H1 (cell line): ENCODE results near the gene STEAP4. TPM values are rescaled to one million over a fixed set of nuclear protein-coding genes. Genes with fewer than 3 reads are reported as not detected.

Experiments
- CTCF ChIA-PET: fragments of 300-600 bp; sonication (Branson Sonifier 250); formaldehyde crosslinking; loops from one replicate; lab custom pipeline; 2021; ENCODE audit not compliant: partially characterized antibody; lab: Charles Lee
- POLR2A ChIA-PET: fragments of 300-600 bp; sonication (Branson Sonifier 250); formaldehyde crosslinking; loops from one replicate; lab custom pipeline; 2021; ENCODE audit warnings: inconsistent platforms; ENCODE audit not compliant: partially characterized antibody; lab: Charles Lee
- DNase-seq, 2 experiments: peaks; one replicate each; pipeline versions ENCODE4 v3.0.0 to v3.0.0-alpha.2; 2010 to 2022; ENCODE audit warnings: low spot score in 2 of 2, low read depth in 1 of 2, mixed read lengths in 1 of 2
- FAIRE-seq: peaks from 2 replicates; lab custom pipeline; 2011; peaks lifted over from hg19 to GRCh38; lab: Jason Lieb, UNC
- H2AFZ ChIP-seq: 2 replicates; pipeline ENCODE4 v1.8.1; 2012; ENCODE audit warnings: low read length, inconsistent platforms
- H2AK5ac ChIP-seq: 2 replicates; pipeline ENCODE4 v1.6.1; 2013; ENCODE audit warnings: low read depth, low read length
- H2BK120ac ChIP-seq: replicated peaks from 2 replicates; pipeline ENCODE3; 2013; ENCODE audit warnings: low read depth, low read length, inconsistent platforms
- H2BK12ac ChIP-seq: 2 replicates; pipeline ENCODE4 v1.6.1; 2013; ENCODE audit warnings: low read depth, low read length
- H2BK15ac ChIP-seq: 2 replicates; pipeline ENCODE4 v1.6.1; 2013; ENCODE audit warnings: low read length
- H2BK20ac ChIP-seq: 2 replicates; pipeline ENCODE4 v1.6.1; 2013; ENCODE audit warnings: low read length
- H2BK5ac ChIP-seq: 2 replicates; pipeline ENCODE4 v1.6.1; 2013; ENCODE audit warnings: low read depth, low read length
- H3K14ac ChIP-seq: 2 replicates; pipeline ENCODE4 v1.6.1; 2013; ENCODE audit warnings: inconsistent platforms; ENCODE audit not compliant: insufficient read length
- H3K18ac ChIP-seq: 2 replicates; pipeline ENCODE4 v1.6.1; 2013; ENCODE audit warnings: low read length; ENCODE audit errors: extremely low read depth
- H3K23ac ChIP-seq: 2 replicates; pipeline ENCODE4 v1.6.1; 2013; ENCODE audit warnings: inconsistent platforms; ENCODE audit not compliant: insufficient read length
- H3K23me2 ChIP-seq: 2 replicates; pipeline ENCODE4 v1.6.1; 2013; ENCODE audit warnings: low read depth, low read length
- H3K27ac ChIP-seq: 2 replicates; pipeline ENCODE4 v1.6.1; 2011; ENCODE audit warnings: low read depth, low read length, inconsistent platforms
- H3K27me3 ChIP-seq, 4 experiments: replicated peaks in 1 of 4; 1 replicate in 1 of 4; 2 replicates in 3 of 4; pipeline versions ENCODE4 v1.6.1 to v1.8.1; 2011 to 2013; ENCODE audit warnings: low read length in 3 of 4, mild to moderate bottlenecking in 3 of 4, inconsistent platforms in 2 of 4, mixed read lengths in 2 of 4, moderate library complexity in 1 of 4; ENCODE audit not compliant: control insufficient read depth in 3 of 4, insufficient read depth in 3 of 4; ENCODE audit errors: extremely low read depth in 1 of 4
- H3K36me3 ChIP-seq, 4 experiments: 2 replicates each; pipeline versions ENCODE4 v1.6.1 to v1.8.1; 2011 to 2013; ENCODE audit warnings: mild to moderate bottlenecking in 4 of 4, low read length in 3 of 4, moderate library complexity in 2 of 4, control low read depth in 1 of 4, inconsistent platforms in 1 of 4; ENCODE audit not compliant: insufficient read depth in 4 of 4, control insufficient read depth in 2 of 4
- H3K4ac ChIP-seq: replicated peaks from 2 replicates; pipeline ENCODE3; 2013; ENCODE audit warnings: low read length, low read depth, mixed read lengths, inconsistent platforms; ENCODE audit not compliant: insufficient read length
- H3K4me1 ChIP-seq, 4 experiments: replicated peaks in 1 of 4; 1 replicate in 1 of 4; 2 replicates in 3 of 4; pipeline versions ENCODE4 v1.6.1 to v1.8.1; 2011 to 2013; ENCODE audit warnings: low read length in 3 of 4, inconsistent platforms in 2 of 4, mixed read lengths in 1 of 4; ENCODE audit not compliant: insufficient read depth in 4 of 4, control insufficient read depth in 3 of 4
- H3K4me2 ChIP-seq, 2 experiments: 2 replicates each; pipeline versions ENCODE4 v1.6.1 to v1.8.1; 2011 to 2013; ENCODE audit warnings: low read depth in 2 of 2, low read length in 2 of 2, control low read depth in 1 of 2, inconsistent platforms in 1 of 2, mild to moderate bottlenecking in 1 of 2; ENCODE audit not compliant: insufficient read depth in 1 of 2
- H3K4me3 ChIP-seq, 4 experiments: fragments of 200-600, 300-600 bp in 1 of 4; sonication (generic), shearing (Covaris generic), sonication (Bioruptor Twin) in 1 of 4; 2 replicates each; pipeline versions ENCODE4 v1.5.1 to v1.8.1; 2011 to 2016; ENCODE audit warnings: low read length in 4 of 4, low read depth in 3 of 4, control low read depth in 2 of 4, inconsistent platforms in 2 of 4, mild to moderate bottlenecking in 2 of 4, mixed read lengths in 1 of 4, moderate library complexity in 1 of 4; ENCODE audit not compliant: insufficient read depth in 2 of 4; ENCODE audit errors: extremely low read depth in 1 of 4
- H3K56ac ChIP-seq: replicated peaks from 2 replicates; pipeline ENCODE3; 2013; ENCODE audit warnings: low read depth, mild to moderate bottlenecking, mixed read lengths, low read length, inconsistent platforms; ENCODE audit not compliant: insufficient read length
- H3K79me1 ChIP-seq: 2 replicates; pipeline ENCODE4 v1.6.1; 2013; ENCODE audit warnings: low read depth, low read length, control low read depth
- H3K79me2 ChIP-seq, 2 experiments: 2 replicates each; pipeline versions ENCODE4 v1.6.1 to v1.8.1; 2012 to 2013; ENCODE audit warnings: low read length in 2 of 2, mild to moderate bottlenecking in 2 of 2, inconsistent platforms in 1 of 2; ENCODE audit not compliant: insufficient read depth in 2 of 2, control insufficient read depth in 1 of 2
- H3K9ac ChIP-seq, 4 experiments: replicated peaks in 1 of 4; 1 replicate in 1 of 4; 2 replicates in 3 of 4; pipeline versions ENCODE4 v1.6.1 to v1.8.1; 2011 to 2013; ENCODE audit warnings: low read depth in 3 of 4, low read length in 3 of 4, control low read depth in 2 of 4, mild to moderate bottlenecking in 2 of 4, moderate library complexity in 2 of 4, inconsistent platforms in 1 of 4; ENCODE audit errors: extremely low read depth in 1 of 4
- H3K9me3 ChIP-seq, 2 experiments: 2 replicates each; pipeline versions ENCODE4 v1.6.1 to v1.8.1; 2012 to 2013; ENCODE audit warnings: mild to moderate bottlenecking in 2 of 2, moderate library complexity in 2 of 2, control low read depth in 1 of 2, inconsistent platforms in 1 of 2, low read depth in 1 of 2, low read length in 1 of 2, mixed read lengths in 1 of 2; ENCODE audit not compliant: insufficient read depth in 2 of 2
- H4K20me1 ChIP-seq, 2 experiments: replicated peaks in 1 of 2; 2 replicates each; pipeline versions ENCODE3 to v1.8.1; 2011 to 2013; ENCODE audit warnings: inconsistent platforms in 2 of 2, low read length in 2 of 2, mild to moderate bottlenecking in 1 of 2; ENCODE audit not compliant: insufficient read depth in 2 of 2, control insufficient read depth in 1 of 2
- H4K5ac ChIP-seq: 2 replicates; pipeline ENCODE4 v1.6.1; 2013; ENCODE audit warnings: low read length, low read depth, mixed read lengths, inconsistent platforms; ENCODE audit not compliant: insufficient read length
- H4K8ac ChIP-seq: 2 replicates; pipeline ENCODE4 v1.8.0; 2013; ENCODE audit warnings: mild to moderate bottlenecking, moderate library complexity, low read length, inconsistent platforms; ENCODE audit not compliant: insufficient read depth; ENCODE audit errors: extremely low read depth
- H4K91ac ChIP-seq: replicated peaks from 2 replicates; pipeline ENCODE3; 2013; ENCODE audit warnings: low read length, mixed read lengths, inconsistent platforms; ENCODE audit not compliant: insufficient read length
- CEBPB ChIP-seq: IDR thresholded peaks from 2 replicates; pipeline ENCODE4 v1.6.1; 2012; ENCODE audit warnings: low read depth, low read length
- USF2 ChIP-seq: IDR thresholded peaks from 2 replicates; pipeline ENCODE4 v1.6.1; 2011; ENCODE audit warnings: low read length, improper control_type of control experiment
- YY1 ChIP-seq: IDR thresholded peaks from 2 replicates; pipeline ENCODE4 v1.6.1; 2011; ENCODE audit warnings: low read depth, mild to moderate bottlenecking, low read length
- ZNF274 ChIP-seq: IDR thresholded peaks from 2 replicates; pipeline ENCODE4 v1.7.0; 2012; ENCODE audit warnings: low read length, borderline replicate concordance; ENCODE audit errors: extremely low read depth
- WGBS, 2 experiments: shearing (Covaris generic) in 1 of 2; methylation state at CpG; one replicate each; pipeline versions ENCODE4 v1.1.6 to v1.1.7; 2013 to 2015; ENCODE audit warnings: low lambda C conversion rate in 2 of 2, mixed read lengths in 2 of 2, inconsistent platforms in 1 of 2, low coverage in 1 of 2, missing lambda C conversion rate in 1 of 2; ENCODE audit not compliant: insufficient replicate concordance in 2 of 2, insufficient coverage in 1 of 2, insufficient read length in 1 of 2; ENCODE audit errors: extremely low coverage in 1 of 2, missing lambda C conversion rate in 1 of 2; 5-methylcytosine and 5-hydroxymethylcytosine counted together
- polyA plus RNA-seq, 7 experiments: library from polyadenylated mRNA; depleted of rRNA in 3 of 7; stranded (reverse) in 5 of 7; unstranded in 2 of 7; fragments of >200 nt in 5 of 7; fragments of 200-250 nt in 2 of 7; gene quantifications; 1 replicate in 5 of 7; 2 replicates in 1 of 7; 4 replicates in 1 of 7; pipeline versions ENCODE4 v1.2.1 to v1.2.3, GENCODE V29; 2011 to 2013; ENCODE audit warnings: missing spikeins in 2 of 7, mixed read lengths in 2 of 7
- total RNA-seq: library from RNA; stranded (reverse); fragmentation: NEBNext Ultra II Directional; extraction: Animal tissue kit (Norgen Biotek cat#: 25700); gene quantifications from 2 replicates; pipeline ENCODE4 v1.2.1, GENCODE V29; 2021

Gene STEAP4
- total and polyA plus RNA-seq, 2 of the 8 experiments (the other 6 are each of a cell fraction or from before 2014, with no cell fraction given), result under 0.01 TPM; not detected in 1

GRCh38 chr7:88305044-88305443 is 1.6 kb downstream of the STEAP4 start:
- H3K36me3 ChIP-seq, result no peaks in the 10 kb centered on the region
- H3K9me3 ChIP-seq, result no peaks in the 10 kb centered on the region
- H3K4ac ChIP-seq, result no peak overlapping the region
- no peak overlapping the region for H3K18ac ChIP-seq
- no peak overlapping the region for H3K14ac ChIP-seq
- H3K23me2 ChIP-seq, result peaks cover 8% of the 10 kb centered on the region; the same call in 1 of the 2 replicates
- H2AK5ac ChIP-seq, result no peak overlapping the region
- FAIRE-seq (no peak), DNase-seq (no peak)
- no peak overlapping the region for H2BK15ac ChIP-seq
- H3K4me1 ChIP-seq, result peaks cover 0 to 2% (median under 1%) of the 10 kb centered on the region in 4 experiments; a peak in 2 of 7 replicates
- H3K27ac ChIP-seq, result no peak overlapping the region
- no peak overlapping the region for H3K56ac ChIP-seq
- no peak overlapping the region for H2AFZ ChIP-seq
- no peak overlapping the region for H3K9ac ChIP-seq
- no peak overlapping the region for H2BK12ac ChIP-seq
- H3K4me2 ChIP-seq, result no peak overlapping the region
- H3K79me2 ChIP-seq, result no peaks in the 10 kb centered on the region
- H3K23ac ChIP-seq, result no peak overlapping the region
- H4K20me1 ChIP-seq, result no peaks in the 10 kb centered on the region
- CTCF ChIA-PET, result interaction anchor here (0.7 to 1.4 kb wide), 2 partner anchors 40 to 185 kb away, joined by 3 to 5 read pairs; no protein-coding TSS in a partner anchor
- POLR2A ChIA-PET, result no interaction called here
- H4K5ac ChIP-seq, result no peak overlapping the region
- no peak overlapping the region for H4K8ac ChIP-seq
- no peak overlapping the region for H2BK5ac ChIP-seq
- 91% methylated on average over 3 of the region's 3 CpGs; no CpG with 5 or more reads in 1 of the 2 experiments for WGBS, 2 experiments
- no peak overlapping the region for H4K91ac ChIP-seq
- H3K4me3 ChIP-seq, result no peak overlapping the region
- peaks cover 1 to 13% (median 8%) of the 10 kb centered on the region in 4 experiments for H3K27me3 ChIP-seq
- no peak overlapping the region for H2BK120ac ChIP-seq
- no peak overlapping the region for H2BK20ac ChIP-seq
- no peaks in the 10 kb centered on the region for H3K79me1 ChIP-seq
- TF ChIP-seq CEBPB (no peak), YY1 (no peak), ZNF274 (no peak), USF2 (no peak)
